Progenitor cell of endocrine pancreas (in vitro differentiated cells): Measurements from ENCODE around the gene HORMAD1. TPM values are rescaled to one million over a fixed set of nuclear protein-coding genes. Genes with fewer than 3 reads are reported as not detected.

ENCODE experiments used
- DNase-seq: peaks from one replicate; pipeline ENCODE4 v3.0.0; 2021; ENCODE audit warnings: low spot score; ENCODE audit not compliant: unreplicated experiment
- H3K27ac Mint-ChIP-seq: 2 replicates; pipeline ENCODE4 v1.8.0; 2021; ENCODE audit warnings: mild to moderate bottlenecking, moderate library complexity, mixed read lengths
- H3K27me3 Mint-ChIP-seq: 2 replicates; pipeline ENCODE4 v1.8.0; 2021; ENCODE audit warnings: mixed read lengths
- H3K36me3 Mint-ChIP-seq: 2 replicates; pipeline ENCODE4 v1.8.0; 2022; ENCODE audit warnings: mixed read lengths; ENCODE audit not compliant: insufficient read depth
- H3K4me1 Mint-ChIP-seq: 2 replicates; pipeline ENCODE4 v1.8.0; 2021; ENCODE audit warnings: low read depth, mixed read lengths
- H3K4me3 Mint-ChIP-seq: 2 replicates; pipeline ENCODE4 v1.8.0; 2021; ENCODE audit warnings: low read depth, mild to moderate bottlenecking, moderate library complexity, mixed read lengths
- H3K9me3 Mint-ChIP-seq: 2 replicates; pipeline ENCODE4 v1.8.0; 2021; ENCODE audit warnings: low read depth, mixed read lengths
- total RNA-seq: library from RNA; stranded (reverse); gene quantifications from 2 replicates; pipeline ENCODE4 v1.2.1, GENCODE V29; 2021
- TF ChIP-seq, protein P1 (sequence below): fragments of 200-600 bp; sonication (generic); IDR thresholded peaks from one replicate; pipeline ENCODE4 v1.5.0; 2021; ENCODE audit warnings: antibody characterized with exemption, mild to moderate bottlenecking; ENCODE audit not compliant: unreplicated experiment

Gene HORMAD1
- total RNA-seq, 1 donor from 2014 or later: not detected

DNA sequence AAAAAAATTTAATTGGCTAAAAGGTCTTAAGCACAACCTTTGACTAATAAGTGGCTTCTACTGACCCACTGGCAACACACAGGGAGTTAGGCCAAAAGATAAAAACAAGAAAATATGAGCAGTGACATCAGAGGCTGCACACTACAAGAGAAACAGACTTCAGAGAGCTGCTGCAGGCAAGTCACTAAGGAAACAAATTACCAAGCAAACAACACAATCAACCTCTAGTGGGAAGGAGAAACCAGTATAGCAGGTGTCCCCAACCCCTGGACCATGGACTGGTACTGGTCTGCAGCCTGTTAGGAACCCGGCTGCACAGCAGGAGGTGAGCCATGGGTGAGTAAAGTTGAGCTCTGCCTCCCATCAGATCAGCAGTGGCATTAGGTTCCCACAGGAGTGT lies 70.5 kb downstream of the HORMAD1 start:
- no peak overlapping the region for H3K4me3 Mint-ChIP-seq
- peaks cover 14% of the 10 kb centered on the region for H3K36me3 Mint-ChIP-seq
- no peaks in the 10 kb centered on the region for H3K9me3 Mint-ChIP-seq
- DNase-seq: peak; percentile 10
- TF ChIP-seq, protein P1, sequence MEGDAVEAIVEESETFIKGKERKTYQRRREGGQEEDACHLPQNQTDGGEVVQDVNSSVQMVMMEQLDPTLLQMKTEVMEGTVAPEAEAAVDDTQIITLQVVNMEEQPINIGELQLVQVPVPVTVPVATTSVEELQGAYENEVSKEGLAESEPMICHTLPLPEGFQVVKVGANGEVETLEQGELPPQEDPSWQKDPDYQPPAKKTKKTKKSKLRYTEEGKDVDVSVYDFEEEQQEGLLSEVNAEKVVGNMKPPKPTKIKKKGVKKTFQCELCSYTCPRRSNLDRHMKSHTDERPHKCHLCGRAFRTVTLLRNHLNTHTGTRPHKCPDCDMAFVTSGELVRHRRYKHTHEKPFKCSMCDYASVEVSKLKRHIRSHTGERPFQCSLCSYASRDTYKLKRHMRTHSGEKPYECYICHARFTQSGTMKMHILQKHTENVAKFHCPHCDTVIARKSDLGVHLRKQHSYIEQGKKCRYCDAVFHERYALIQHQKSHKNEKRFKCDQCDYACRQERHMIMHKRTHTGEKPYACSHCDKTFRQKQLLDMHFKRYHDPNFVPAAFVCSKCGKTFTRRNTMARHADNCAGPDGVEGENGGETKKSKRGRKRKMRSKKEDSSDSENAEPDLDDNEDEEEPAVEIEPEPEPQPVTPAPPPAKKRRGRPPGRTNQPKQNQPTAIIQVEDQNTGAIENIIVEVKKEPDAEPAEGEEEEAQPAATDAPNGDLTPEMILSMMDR: no peak
- no peaks in the 10 kb centered on the region for H3K27me3 Mint-ChIP-seq
- H3K27ac Mint-ChIP-seq: peak overlapping the region; percentile 4
- peaks cover 15% of the 10 kb centered on the region for H3K4me1 Mint-ChIP-seq

DNA sequence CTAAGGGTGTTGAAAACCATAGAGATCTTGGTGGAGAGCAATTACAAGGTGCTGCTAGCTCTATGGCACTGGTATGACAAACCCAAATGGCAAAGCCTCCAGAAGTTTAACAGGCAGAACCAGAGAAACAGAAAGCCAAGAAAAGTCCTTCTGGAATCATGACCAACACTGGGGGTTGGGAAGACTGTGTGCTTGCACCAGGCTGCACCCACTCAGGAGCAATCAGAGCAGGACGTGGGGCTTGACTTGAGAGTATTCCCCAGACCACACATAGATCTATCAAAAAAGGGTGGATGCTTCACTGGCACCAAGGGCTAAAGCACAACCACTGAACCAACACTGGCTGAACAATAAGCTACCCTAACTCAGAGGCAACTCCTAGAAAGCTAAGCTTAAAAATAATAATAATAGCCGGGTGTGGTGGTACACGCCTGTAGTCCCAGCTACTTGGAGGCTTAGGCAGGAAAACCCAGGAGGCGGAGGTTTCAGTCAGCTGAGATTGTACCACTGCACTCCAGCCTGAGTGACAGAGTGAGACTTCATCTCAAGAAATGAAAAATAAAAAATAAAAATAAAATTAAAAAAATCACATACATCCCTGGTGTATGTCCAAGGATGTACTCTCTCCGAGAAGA lies 71.1 kb downstream of the HORMAD1 start:
- H3K9me3 Mint-ChIP-seq: no peaks in the 10 kb centered on the region
- peak overlapping the region; percentile 89 for H3K27ac Mint-ChIP-seq

More for the DNA sequence above, 71.1 kb downstream of the HORMAD1 start:
- no peak overlapping the region for H3K4me3 Mint-ChIP-seq
- peaks cover 15% of the 10 kb centered on the region for H3K4me1 Mint-ChIP-seq
- no peaks in the 10 kb centered on the region for H3K27me3 Mint-ChIP-seq
- TF ChIP-seq, protein P1: no peak
- peaks cover 10% of the 10 kb centered on the region for H3K36me3 Mint-ChIP-seq
- DNase-seq: no peak

Other genes with a start within 250 kb of the HORMAD1 start
- gene TARS2, start 233.5 kb downstream of the HORMAD1 start, total RNA-seq: 28.4 and 30.8 TPM in 2 replicates
- gene ECM1, start 212.8 kb downstream of the HORMAD1 start, total RNA-seq: 1.9 and 2.1 TPM in 2 replicates
- gene FALEC, start 205.1 kb downstream of the HORMAD1 start, total RNA-seq: 0.57 TPM in 1 of 2 replicates, not detected in the other
- 5.5 and 6.9 TPM in 2 replicates for gene ADAMTSL4, start 171.5 kb downstream of the HORMAD1 start, total RNA-seq
- 204 and 212 TPM in 2 replicates for gene MCL1, start 141.3 kb downstream of the HORMAD1 start, total RNA-seq
- 164 and 169 TPM in 2 replicates for gene ENSA, start 91.3 kb downstream of the HORMAD1 start, total RNA-seq
- 30.6 and 31.9 TPM in 2 replicates for gene GOLPH3L, start 23.7 kb downstream of the HORMAD1 start, total RNA-seq
- 0.13 and 0.17 TPM in 2 replicates for gene CTSS, start 44.9 kb upstream of the HORMAD1 start, total RNA-seq
- gene CTSK, start 87.4 kb upstream of the HORMAD1 start, total RNA-seq: 6.6 and 7.4 TPM in 2 replicates
- 39.0 and 40.9 TPM in 2 replicates for gene ARNT, start 155.7 kb upstream of the HORMAD1 start, total RNA-seq
- not detected in 2 replicates for gene CTXND2, start 166.2 kb upstream of the HORMAD1 start, total RNA-seq
- 110 TPM in 2 replicates for gene SETDB1, start 205.5 kb upstream of the HORMAD1 start, total RNA-seq